HTERT RPE-1 (cell line): ENCODE data around the gene COL13A1.

ENCODE experiments used
- in situ Hi-C: fragments of 300-500 bp; cut with MboI; formaldehyde crosslinking; loops from 4 replicates; pipeline ENCODE4 v1.14.3; 2020; ENCODE audit warnings: low sequenced_read_pairs

COL13A1 gene

DNA sequence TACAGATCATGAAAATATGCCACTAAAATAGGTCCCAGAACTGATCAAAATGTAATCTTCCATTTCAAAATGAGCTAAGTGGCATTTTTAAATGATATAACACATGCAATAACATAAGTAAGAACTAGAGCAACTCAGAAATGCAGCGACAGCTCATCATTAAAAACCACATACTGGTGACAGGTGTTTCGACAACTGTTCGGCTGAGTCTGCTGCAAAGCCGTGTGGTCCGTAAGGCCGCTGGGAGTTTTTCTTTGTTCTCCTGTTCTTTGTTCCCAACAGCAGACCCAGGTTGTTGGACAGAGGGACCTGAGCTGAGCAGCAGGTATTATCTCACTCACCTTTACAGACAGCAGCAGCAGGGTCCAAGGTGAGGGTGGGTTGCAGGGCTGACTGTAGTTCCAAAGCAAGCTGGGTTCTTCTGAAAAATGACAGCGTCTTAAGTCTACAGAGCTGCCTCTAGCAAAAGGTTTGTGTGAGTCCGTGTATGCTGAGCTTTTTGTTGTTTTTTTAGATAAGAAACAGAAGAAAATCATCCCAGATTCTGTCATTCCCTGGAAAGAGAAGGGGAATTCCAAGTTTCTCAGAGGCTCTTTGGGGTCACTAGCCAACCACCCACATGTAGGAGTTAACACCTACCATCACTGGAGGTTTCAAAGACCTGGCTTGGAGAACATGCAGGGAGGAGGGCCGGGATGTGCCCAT is 205.6 kb downstream of the COL13A1 start:
- in situ Hi-C loops = no loop called here
